K562 (cell line): ENCODE results near the gene BDNF. TPM values are rescaled to one million over a fixed set of nuclear protein-coding genes. Genes with fewer than 3 reads are reported as not detected.

Experiments used
- ATAC-seq: fragments of 200-7000 bp; cut with Tn5 transposase; 3 replicates; pipeline ENCODE4 v1.9.1; 2020; ENCODE audit warnings: moderate library complexity
- BruUV-seq: library from RNA; stranded (reverse); fragments of 400-500 nt; replicated peaks from 2 replicates; lab custom pipeline; 2021; lab: Mats Ljungman, UMichigan
- CTCF ChIA-PET: fragments of 300-600 bp; formaldehyde crosslinking; extraction: SDS; loops from one replicate; lab custom pipeline; 2021; ENCODE audit warnings: low intra/inter-chr PET ratio; lab: Yijun Ruan, JAX
- POLR2A ChIA-PET: fragments of 300-600, 350-650 bp; sonication (Branson Sonifier 250); formaldehyde crosslinking; extraction: SDS; loops from one replicate; lab custom pipeline; 2021; ENCODE audit warnings: antibody characterized with exemption, inconsistent platforms; lab: Yijun Ruan, JAX
- DNase-seq, 4 experiments: peaks; one replicate each; pipeline versions ENCODE4 v3.0.0 to v3.0.0-alpha.2; 2011 to 2018; ENCODE audit warnings: low spot score in 3 of 4, mixed read lengths in 3 of 4; ENCODE audit errors: extremely low read depth in 1 of 4
- FAIRE-seq: peaks from 2 replicates; lab custom pipeline; 2011; peaks lifted over from hg19 to GRCh38; lab: Jason Lieb, UNC
- H2AFZ ChIP-seq: 2 replicates; pipeline ENCODE4 v1.6.0; 2011; ENCODE audit warnings: low read depth, low read length, control low read depth, inconsistent platforms
- H3K27ac ChIP-seq: fragments of 200-600 bp; 3 replicates; pipeline ENCODE4 v1.8.0; 2011; ENCODE audit warnings: low read depth, mild to moderate bottlenecking, control low read depth, inconsistent platforms, low read length, moderate library complexity, mixed read lengths; ENCODE audit errors: extremely low read depth
- H3K27me3 ChIP-seq, 2 experiments: fragments of 300-600 bp in 1 of 2; 2 replicates in 1 of 2; 3 replicates in 1 of 2; pipeline versions ENCODE4 v1.6.0 to v1.8.0; 2011; ENCODE audit warnings: inconsistent platforms in 2 of 2, low read length in 2 of 2, mild to moderate bottlenecking in 1 of 2, mixed read lengths in 1 of 2, moderate library complexity in 1 of 2; ENCODE audit not compliant: control insufficient read depth in 2 of 2, insufficient read depth in 2 of 2
- H3K36me3 ChIP-seq: fragments of 300-600 bp; 3 replicates; pipeline ENCODE4 v1.8.0; 2011; ENCODE audit warnings: mild to moderate bottlenecking, low read length, inconsistent platforms; ENCODE audit not compliant: control insufficient read depth, insufficient read depth
- H3K4me1 ChIP-seq, 2 experiments: fragments of 200-600 bp in 1 of 2; replicated peaks in 1 of 2; 2 replicates in 1 of 2; 3 replicates in 1 of 2; pipeline versions ENCODE4 v1.5.1 to v1.8.0; 2011; ENCODE audit warnings: inconsistent platforms in 2 of 2, low read length in 2 of 2, mild to moderate bottlenecking in 1 of 2, mixed read lengths in 1 of 2, moderate library complexity in 1 of 2; ENCODE audit not compliant: control insufficient read depth in 2 of 2, insufficient read depth in 2 of 2
- H3K4me2 ChIP-seq: 2 replicates; pipeline ENCODE4 v1.6.1; 2011; ENCODE audit warnings: low read length, control low read depth, inconsistent platforms, mixed read lengths; ENCODE audit not compliant: insufficient read depth
- H3K4me3 ChIP-seq: fragments of 200-600 bp; sonication (generic), shearing (Covaris generic); 2 replicates; pipeline ENCODE4 v1.5.1; 2016; ENCODE audit warnings: control low read depth, inconsistent platforms
- H3K79me2 ChIP-seq: fragments of 200-600 bp; 3 replicates; pipeline ENCODE4 v1.8.0; 2011; ENCODE audit warnings: low read length, inconsistent platforms; ENCODE audit not compliant: control insufficient read depth, insufficient read depth
- H3K9ac ChIP-seq, 2 experiments: 2 replicates each; pipeline versions ENCODE4 v1.6.0 to v1.6.1; 2011; ENCODE audit warnings: low read depth in 2 of 2, low read length in 2 of 2, control low read depth in 1 of 2, inconsistent platforms in 1 of 2, mild to moderate bottlenecking in 1 of 2, mixed read lengths in 1 of 2; ENCODE audit not compliant: insufficient read depth in 1 of 2
- H3K9me1 ChIP-seq: one replicate; pipeline ENCODE4 v1.6.0; 2011; ENCODE audit warnings: inconsistent platforms, mild to moderate bottlenecking, low read length, moderate library complexity; ENCODE audit not compliant: control insufficient read depth, insufficient read depth
- H3K9me3 ChIP-seq: replicated peaks from 2 replicates; pipeline ENCODE4 v1.5.1; 2011; ENCODE audit warnings: low read depth, low read length, inconsistent platforms; ENCODE audit not compliant: control insufficient read depth, insufficient read depth
- H4K20me1 ChIP-seq: replicated peaks from 2 replicates; pipeline ENCODE4 v1.6.1; 2011; ENCODE audit warnings: low read length, inconsistent platforms, mixed read lengths; ENCODE audit not compliant: control insufficient read depth, insufficient read depth
- RAD51 ChIP-seq: fragments of 450-650 bp; IDR thresholded peaks from 2 replicates; pipeline ENCODE4 v1.7.1; 2016; ENCODE audit warnings: low read depth, mild to moderate bottlenecking, borderline replicate concordance
- SAFB ChIP-seq: fragments of 200-400 bp; formaldehyde crosslinking; IDR thresholded peaks from 2 replicates; pipeline ENCODE4 v1.6.1; 2017; ENCODE audit warnings: low read depth, low read length, borderline replicate concordance
- WGBS: fragments of 100-300 bp; shearing (Covaris generic); methylation state at CpG from one replicate; pipeline ENCODE4 v1.1.6; 2016; ENCODE audit warnings: low coverage, mixed read lengths; ENCODE audit not compliant: insufficient coverage; ENCODE audit errors: missing lambda C conversion rate; 5-methylcytosine and 5-hydroxymethylcytosine counted together
- in situ Hi-C: fragments of 300-500 bp; cut with MboI; formaldehyde crosslinking; loops from 4 replicates; pipeline ENCODE4 v1.15.0; 2018; ENCODE audit warnings: inconsistent platforms, mixed read lengths
- intact Hi-C: fragments of 100-400 bp; cut with micrococcal nuclease; formaldehyde crosslinking; loops from 2 replicates; pipeline ENCODE4 v1.14.2; 2022
- polyA plus RNA-seq, 8 experiments: library from polyadenylated mRNA; depleted of rRNA in 4 of 8; stranded (reverse) in 5 of 8; unstranded in 3 of 8; fragments of >200 nt; fragmentation: Nextera tagmentation in 2 of 8; fragmentation: Illumina TruSeq in 1 of 8; extraction: Ambion mirVana in 2 of 8; extraction: Trizol in 1 of 8; gene quantifications; 2 replicates each; pipeline versions ENCODE4 v1.2.1 to v1.2.3, GENCODE V29; 2011 to 2014; ENCODE audit warnings: inconsistent platforms in 1 of 8, missing spikeins in 1 of 8
- total RNA-seq, 7 experiments: library from RNA; depleted of rRNA in 6 of 7; stranded (reverse); fragments of >200 nt in 6 of 7; fragmentation: Illumina TruSeq in 2 of 7; extraction: Trizol in 2 of 7; gene quantifications; 2 replicates each; pipeline versions ENCODE4 v1.2.1 to v1.2.3, GENCODE V29; 2011 to 2021; ENCODE audit warnings: low replicate concordance in 1 of 7
- TF ChIP-seq, protein P1 (sequence below): fragments of 250-450 bp; sonication (Bioruptor Pico); IDR thresholded peaks from 2 replicates; pipeline ENCODE4 v1.8.0; 2022; ENCODE audit warnings: inconsistent platforms

The BDNF gene
- total and polyA plus RNA-seq, 9 of the 15 experiments (the other 6 are each of a cell fraction or from before 2014, with no cell fraction given), result 0.04 TPM; not detected in 8

DNA sequence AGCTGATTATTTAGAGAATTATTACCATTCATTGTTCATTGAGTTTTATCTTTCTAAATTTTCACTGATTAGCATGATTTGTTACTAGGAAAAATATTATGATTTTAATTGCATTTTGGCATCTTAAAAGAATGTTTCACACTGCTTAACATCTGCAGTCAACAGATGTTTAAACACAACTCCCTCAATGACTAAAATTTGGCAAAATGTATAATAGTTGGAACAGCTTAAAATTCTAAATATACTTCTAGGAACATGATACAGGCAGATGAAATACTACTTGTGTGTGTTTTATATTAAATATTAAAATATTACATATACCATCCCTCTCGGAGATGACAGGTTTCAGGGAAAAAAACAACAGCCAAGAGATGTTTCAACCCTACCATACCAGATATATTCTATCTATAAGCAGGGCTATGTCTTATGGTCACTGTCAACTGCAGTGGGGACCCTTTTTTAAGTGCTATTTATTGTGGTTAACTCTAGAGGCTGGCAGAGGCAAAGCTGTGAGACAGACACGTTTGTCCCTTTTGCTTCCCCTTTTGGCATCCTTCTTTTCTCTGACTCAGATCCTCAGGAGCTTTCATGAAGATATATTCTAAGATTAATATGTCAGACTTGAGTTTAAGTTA, 81.9 kb downstream of the BDNF start (continued):
- no peak for TF ChIP-seq RAD51

DNA sequence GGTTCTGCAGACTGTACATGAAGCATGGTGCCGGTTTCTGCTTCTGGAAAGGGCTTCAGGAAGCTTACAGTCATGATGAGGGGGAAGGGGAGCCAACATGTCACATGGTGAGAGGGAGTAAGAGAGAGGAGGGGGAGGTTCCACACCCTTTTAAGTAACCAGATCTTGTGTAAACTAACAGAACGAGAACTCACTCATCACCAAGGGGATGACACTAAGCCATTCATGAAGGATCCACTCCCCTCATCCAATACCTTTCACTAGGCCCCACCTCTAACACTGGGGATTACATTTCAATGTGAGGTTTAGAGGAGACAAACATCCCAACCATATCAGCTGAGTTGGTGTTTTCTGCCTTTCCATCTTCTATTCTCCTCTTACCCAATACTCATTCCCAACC, 83.5 kb downstream of the BDNF start:
- Histone ChIP-seq H3K27me3 (no peaks in the 10 kb centered on the region), H2AFZ (no peak overlapping the region), H3K4me2 (no peak overlapping the region), H4K20me1 (no peaks in the 10 kb centered on the region), H3K4me3 (no peak overlapping the region), H3K36me3 (no peaks in the 10 kb centered on the region), H3K79me2 (no peaks in the 10 kb centered on the region), H3K9ac (no peak overlapping the region), H3K9me1 (no peaks in the 10 kb centered on the region), H3K9me3 (no peaks in the 10 kb centered on the region), H3K4me1 (no peaks in the 10 kb centered on the region), H3K27ac (no peak overlapping the region)
- no peak for TF ChIP-seq SAFB
- TF ChIP-seq, protein P1, sequence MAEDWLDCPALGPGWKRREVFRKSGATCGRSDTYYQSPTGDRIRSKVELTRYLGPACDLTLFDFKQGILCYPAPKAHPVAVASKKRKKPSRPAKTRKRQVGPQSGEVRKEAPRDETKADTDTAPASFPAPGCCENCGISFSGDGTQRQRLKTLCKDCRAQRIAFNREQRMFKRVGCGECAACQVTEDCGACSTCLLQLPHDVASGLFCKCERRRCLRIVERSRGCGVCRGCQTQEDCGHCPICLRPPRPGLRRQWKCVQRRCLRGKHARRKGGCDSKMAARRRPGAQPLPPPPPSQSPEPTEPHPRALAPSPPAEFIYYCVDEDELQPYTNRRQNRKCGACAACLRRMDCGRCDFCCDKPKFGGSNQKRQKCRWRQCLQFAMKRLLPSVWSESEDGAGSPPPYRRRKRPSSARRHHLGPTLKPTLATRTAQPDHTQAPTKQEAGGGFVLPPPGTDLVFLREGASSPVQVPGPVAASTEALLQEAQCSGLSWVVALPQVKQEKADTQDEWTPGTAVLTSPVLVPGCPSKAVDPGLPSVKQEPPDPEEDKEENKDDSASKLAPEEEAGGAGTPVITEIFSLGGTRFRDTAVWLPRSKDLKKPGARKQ (CRISPR knock-in tag), result no peak
- ATAC-seq, result no peak
- ChIA-PET POLR2A (no interaction called here), CTCF (no interaction called here)
- in situ Hi-C loops (no loop called here), intact Hi-C loops (no loop called here)
- no peak for DNase-seq
- no TSS peak for BruUV-seq
- WGBS, result 0% methylated on average over 2 of the region's 2 CpGs
- FAIRE-seq, result no peak
